ENCODE measurements around the gene PAXIP1.
"Not testable (repeated sequence)": the region's sequence is repeated elsewhere in the genome, so short reads cannot be mapped to it uniquely, and the experiment has no call there.

PAXIP1 gene, protein sequence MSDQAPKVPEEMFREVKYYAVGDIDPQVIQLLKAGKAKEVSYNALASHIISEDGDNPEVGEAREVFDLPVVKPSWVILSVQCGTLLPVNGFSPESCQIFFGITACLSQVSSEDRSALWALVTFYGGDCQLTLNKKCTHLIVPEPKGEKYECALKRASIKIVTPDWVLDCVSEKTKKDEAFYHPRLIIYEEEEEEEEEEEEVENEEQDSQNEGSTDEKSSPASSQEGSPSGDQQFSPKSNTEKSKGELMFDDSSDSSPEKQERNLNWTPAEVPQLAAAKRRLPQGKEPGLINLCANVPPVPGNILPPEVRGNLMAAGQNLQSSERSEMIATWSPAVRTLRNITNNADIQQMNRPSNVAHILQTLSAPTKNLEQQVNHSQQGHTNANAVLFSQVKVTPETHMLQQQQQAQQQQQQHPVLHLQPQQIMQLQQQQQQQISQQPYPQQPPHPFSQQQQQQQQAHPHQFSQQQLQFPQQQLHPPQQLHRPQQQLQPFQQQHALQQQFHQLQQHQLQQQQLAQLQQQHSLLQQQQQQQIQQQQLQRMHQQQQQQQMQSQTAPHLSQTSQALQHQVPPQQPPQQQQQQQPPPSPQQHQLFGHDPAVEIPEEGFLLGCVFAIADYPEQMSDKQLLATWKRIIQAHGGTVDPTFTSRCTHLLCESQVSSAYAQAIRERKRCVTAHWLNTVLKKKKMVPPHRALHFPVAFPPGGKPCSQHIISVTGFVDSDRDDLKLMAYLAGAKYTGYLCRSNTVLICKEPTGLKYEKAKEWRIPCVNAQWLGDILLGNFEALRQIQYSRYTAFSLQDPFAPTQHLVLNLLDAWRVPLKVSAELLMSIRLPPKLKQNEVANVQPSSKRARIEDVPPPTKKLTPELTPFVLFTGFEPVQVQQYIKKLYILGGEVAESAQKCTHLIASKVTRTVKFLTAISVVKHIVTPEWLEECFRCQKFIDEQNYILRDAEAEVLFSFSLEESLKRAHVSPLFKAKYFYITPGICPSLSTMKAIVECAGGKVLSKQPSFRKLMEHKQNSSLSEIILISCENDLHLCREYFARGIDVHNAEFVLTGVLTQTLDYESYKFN

DNA sequence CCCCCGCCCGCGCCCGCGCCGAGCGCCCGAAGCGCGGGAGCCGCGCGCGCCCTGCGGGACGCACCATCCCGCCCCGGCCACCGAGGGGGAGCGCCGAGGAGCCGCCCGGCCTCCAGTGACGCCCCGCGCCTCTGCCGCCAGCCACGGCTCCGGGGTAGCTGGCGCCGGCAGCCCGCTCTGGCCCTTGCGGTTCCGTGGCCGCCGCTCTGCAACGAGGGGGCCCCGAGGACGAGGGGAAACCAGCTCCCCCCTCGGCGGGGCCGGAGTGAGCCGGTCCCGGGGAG lies at the start of gene PAXIP1:
PAXIP1 (minus strand) TSS at position 33 of the 284 bp plus-strand sequence. CDS start 195 bp downstream, outside the sequence.
- no peaks in the 10 kb centered on the region for H3K9me3 Mint-ChIP-seq
- peak within 1 kb of the TSS; percentile 93 for H3K27ac Mint-ChIP-seq
- H3K27me3 Mint-ChIP-seq, result no peaks in the 10 kb centered on the region
- H3K4me3 Mint-ChIP-seq, result peak within 1 kb of the TSS; percentile 93
- peaks cover 13% of the 10 kb centered on the region for H3K4me1 Mint-ChIP-seq
- CTCF ChIA-PET, result interaction anchor here (2.1 kb wide), 1 partner anchor 75 kb away, joined by 6 read pairs; no protein-coding TSS in a partner anchor
- DNase-seq, result no peak
- H3K36me3 Mint-ChIP-seq, result peaks cover 7% of the 10 kb centered on the region

DNA sequence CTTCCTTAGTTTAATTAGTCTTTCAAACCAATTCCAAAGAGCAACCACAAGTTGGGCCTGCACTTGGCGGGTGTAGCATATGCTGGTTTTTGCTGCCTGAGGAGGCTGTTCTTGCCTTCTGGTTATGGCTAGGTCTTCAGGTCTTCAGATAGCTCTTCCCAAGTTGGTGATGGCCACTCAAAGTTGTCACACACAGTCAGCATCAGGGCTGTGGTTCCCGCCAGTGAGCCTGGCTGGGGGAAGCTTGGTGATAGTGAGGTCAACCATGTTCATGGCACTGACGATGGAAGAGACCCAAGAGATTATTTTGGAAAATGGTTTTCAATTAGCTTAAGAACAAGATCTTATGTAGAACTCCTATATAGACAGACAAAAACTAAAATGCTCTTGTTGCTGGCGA lies 48.4 kb upstream of the PAXIP1 start:
- H3K4me1 Mint-ChIP-seq, result no peaks in the 10 kb centered on the region
- no peaks in the 10 kb centered on the region for H3K27me3 Mint-ChIP-seq
- no peaks in the 10 kb centered on the region for H3K36me3 Mint-ChIP-seq
- no peak overlapping the region for H3K4me3 Mint-ChIP-seq
- DNase-seq, result no peak
- H3K9me3 Mint-ChIP-seq, result no peaks in the 10 kb centered on the region
- CTCF ChIA-PET, result interaction anchor here (0.6 kb wide), 1 partner anchor 294 kb away, joined by 3 read pairs; no protein-coding TSS in a partner anchor
- no peak overlapping the region for H3K27ac Mint-ChIP-seq

DNA sequence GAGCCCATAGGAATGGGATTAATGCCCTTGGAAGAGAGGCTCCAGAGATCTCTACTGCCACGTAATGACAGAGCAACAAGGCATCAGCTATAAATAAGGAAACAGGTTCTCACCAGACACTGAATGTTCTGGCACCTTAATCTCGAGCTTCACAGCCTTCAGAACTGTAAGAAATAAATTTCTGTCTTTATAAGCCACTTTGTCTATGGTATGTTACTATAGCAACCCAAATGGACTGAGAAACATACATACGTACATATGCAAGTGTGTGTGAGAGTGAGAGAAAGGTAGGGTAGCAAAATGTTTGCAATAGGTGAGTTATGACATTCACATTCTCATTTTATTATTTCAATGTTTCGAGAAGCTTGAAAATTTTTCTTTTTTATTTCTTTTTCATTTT lies 45.1 kb upstream of the PAXIP1 start:
- DNase-seq, result no peak
- H3K27me3 Mint-ChIP-seq, result no peaks in the 10 kb centered on the region
- no peak overlapping the region for H3K4me3 Mint-ChIP-seq
- CTCF ChIA-PET, result no interaction called here
- no peaks in the 10 kb centered on the region for H3K9me3 Mint-ChIP-seq
- H3K4me1 Mint-ChIP-seq, result no peaks in the 10 kb centered on the region
- H3K36me3 Mint-ChIP-seq, result no peaks in the 10 kb centered on the region
- H3K27ac Mint-ChIP-seq, result no peak overlapping the region

GRCh38 chr7:155043756-155044155 lies 40.8 kb upstream of the PAXIP1 start:
- Mint-ChIP-seq H3K4me1 (no peaks in the 10 kb centered on the region), H3K36me3 (no peaks in the 10 kb centered on the region), H3K9me3 (no peaks in the 10 kb centered on the region), H3K27me3 (peaks cover 9% of the 10 kb centered on the region), H3K27ac (peak overlapping the region; percentile 28), H3K4me3 (no peak overlapping the region)
- CTCF ChIA-PET, result no interaction called here
- DNase-seq, result no peak

- no peak overlapping the region for H3K27ac Mint-ChIP-seq
- H3K36me3 Mint-ChIP-seq, result no peaks in the 10 kb centered on the region
- no peaks in the 10 kb centered on the region for H3K4me1 Mint-ChIP-seq
- H3K4me3 Mint-ChIP-seq, result no peak overlapping the region
- peaks cover 11% of the 10 kb centered on the region for H3K27me3 Mint-ChIP-seq
- no peak for DNase-seq
- CTCF ChIA-PET, result interaction anchor here (0.7 kb wide), 1 partner anchor 249 kb away, joined by 3 read pairs; no protein-coding TSS in a partner anchor
- H3K9me3 Mint-ChIP-seq, result no peaks in the 10 kb centered on the region
Observed at GRCh38 chr7:155038335-155038734, 35.4 kb upstream of the PAXIP1 start.

DNA sequence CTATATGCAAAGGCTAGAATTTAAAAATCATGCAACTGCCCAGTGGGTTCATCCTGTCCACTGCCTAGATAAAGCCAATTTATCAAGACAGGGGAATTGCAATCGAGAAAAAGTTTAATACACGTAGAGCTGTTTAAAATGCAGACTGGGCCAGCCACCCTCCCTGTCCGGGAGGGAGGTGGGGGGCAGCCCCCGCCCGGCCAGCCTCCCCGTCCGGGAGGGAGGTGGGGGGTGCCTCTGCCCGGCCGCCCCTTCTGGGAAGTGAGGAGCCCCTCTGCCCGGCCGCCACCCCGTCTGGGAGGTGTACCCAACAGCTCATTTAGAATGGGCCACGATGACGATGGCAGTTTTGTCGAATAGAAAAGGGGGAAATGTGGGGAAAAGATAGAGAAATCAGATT lies 31.6 kb upstream of the PAXIP1 start:
- H3K4me3 Mint-ChIP-seq, H3K4me1 Mint-ChIP-seq, H3K36me3 Mint-ChIP-seq, DNase-seq, H3K9me3 Mint-ChIP-seq, H3K27ac Mint-ChIP-seq, H3K27me3 Mint-ChIP-seq, CTCF ChIA-PET: not testable (repeated sequence)

DNA sequence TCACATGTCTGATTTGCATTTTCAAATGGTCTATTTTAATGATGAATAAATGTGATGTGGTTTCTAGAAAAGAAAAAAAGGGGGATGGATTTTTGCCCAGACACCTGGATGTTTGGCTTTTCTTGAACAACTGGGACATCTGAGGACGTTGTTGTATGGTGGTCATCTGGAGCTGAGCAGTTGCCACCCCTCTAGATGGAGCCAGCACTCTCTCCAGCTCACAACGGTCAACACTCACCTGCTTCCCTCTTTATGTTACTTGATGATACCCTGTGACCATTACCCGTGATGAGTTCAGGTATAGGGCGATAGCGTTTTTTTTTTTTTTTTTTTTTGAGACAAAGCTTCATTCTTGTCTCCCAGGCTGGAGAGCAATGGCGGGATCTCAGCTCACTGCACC lies 30.1 kb upstream of the PAXIP1 start:
- peaks cover 1% of the 10 kb centered on the region for H3K4me1 Mint-ChIP-seq
- CTCF ChIA-PET, result no interaction called here
- no peak for DNase-seq

GRCh38 chr7:155027879-155028278 lies 25.0 kb upstream of the PAXIP1 start:
- Mint-ChIP-seq H3K27ac (no peak overlapping the region), H3K36me3 (no peaks in the 10 kb centered on the region), H3K27me3 (peaks cover 5% of the 10 kb centered on the region), H3K9me3 (peaks cover 2% of the 10 kb centered on the region), H3K4me1 (peaks cover 8% of the 10 kb centered on the region), H3K4me3 (no peak overlapping the region)
- no peak for DNase-seq
- CTCF ChIA-PET, result interaction anchor here (1.0 kb wide), 1 partner anchor 100 kb away, joined by 4 read pairs; no protein-coding TSS in a partner anchor

More for the DNA sequence above, 30.1 kb upstream of the PAXIP1 start:
- Mint-ChIP-seq H3K27ac (no peak overlapping the region), H3K9me3 (no peaks in the 10 kb centered on the region), H3K27me3 (peaks cover 3% of the 10 kb centered on the region), H3K4me3 (no peak overlapping the region), H3K36me3 (no peaks in the 10 kb centered on the region)

- Mint-ChIP-seq H3K9me3 (no peaks in the 10 kb centered on the region), H3K27ac (no peak overlapping the region), H3K4me1 (no peaks in the 10 kb centered on the region), H3K4me3 (no peak overlapping the region), H3K27me3 (peaks cover 5% of the 10 kb centered on the region), H3K36me3 (no peaks in the 10 kb centered on the region)
- CTCF ChIA-PET, result interaction anchor here (0.9 to 1.9 kb wide), 2 partner anchors 11 to 13 kb away, joined by 3 to 6 read pairs; no protein-coding TSS in a partner anchor
- no peak for DNase-seq
Observed at GRCh38 chr7:155021699-155022145, 18.8 kb upstream of the PAXIP1 start.

- no peak overlapping the region for H3K27ac Mint-ChIP-seq
- H3K4me3 Mint-ChIP-seq, result no peak overlapping the region
- peaks cover 5% of the 10 kb centered on the region for H3K27me3 Mint-ChIP-seq
- DNase-seq, result no peak
- no peaks in the 10 kb centered on the region for H3K9me3 Mint-ChIP-seq
- H3K4me1 Mint-ChIP-seq, result no peaks in the 10 kb centered on the region
- H3K36me3 Mint-ChIP-seq, result no peaks in the 10 kb centered on the region
- CTCF ChIA-PET, result interaction anchor here (0.9 to 1.9 kb wide), 2 partner anchors 10 to 12 kb away, joined by 3 to 6 read pairs; no protein-coding TSS in a partner anchor
Observed at GRCh38 chr7:155020996-155021395, 18.1 kb upstream of the PAXIP1 start.

- Mint-ChIP-seq H3K27me3 (peaks cover 3% of the 10 kb centered on the region), H3K36me3 (no peaks in the 10 kb centered on the region), H3K27ac (no peak overlapping the region), H3K4me1 (no peaks in the 10 kb centered on the region), H3K4me3 (no peak overlapping the region), H3K9me3 (no peaks in the 10 kb centered on the region)
- no peak for DNase-seq
- CTCF ChIA-PET, result no interaction called here
Observed at GRCh38 chr7:155017834-155018233, 14.9 kb upstream of the PAXIP1 start.

GRCh38 chr7:155011086-155011485 lies 8.2 kb upstream of the PAXIP1 start:
- no peak for DNase-seq
- CTCF ChIA-PET, result interaction anchor here (1.1 to 5.5 kb wide), 5 partner anchors 10 to 83 kb away, joined by 3 to 27 read pairs (median 4); no protein-coding TSS in a partner anchor
- no peak overlapping the region for H3K4me3 Mint-ChIP-seq
- no peak overlapping the region for H3K27ac Mint-ChIP-seq
- no peaks in the 10 kb centered on the region for H3K9me3 Mint-ChIP-seq
- peaks cover 3% of the 10 kb centered on the region for H3K4me1 Mint-ChIP-seq
- no peaks in the 10 kb centered on the region for H3K36me3 Mint-ChIP-seq
- peaks cover 7% of the 10 kb centered on the region for H3K27me3 Mint-ChIP-seq

DNA sequence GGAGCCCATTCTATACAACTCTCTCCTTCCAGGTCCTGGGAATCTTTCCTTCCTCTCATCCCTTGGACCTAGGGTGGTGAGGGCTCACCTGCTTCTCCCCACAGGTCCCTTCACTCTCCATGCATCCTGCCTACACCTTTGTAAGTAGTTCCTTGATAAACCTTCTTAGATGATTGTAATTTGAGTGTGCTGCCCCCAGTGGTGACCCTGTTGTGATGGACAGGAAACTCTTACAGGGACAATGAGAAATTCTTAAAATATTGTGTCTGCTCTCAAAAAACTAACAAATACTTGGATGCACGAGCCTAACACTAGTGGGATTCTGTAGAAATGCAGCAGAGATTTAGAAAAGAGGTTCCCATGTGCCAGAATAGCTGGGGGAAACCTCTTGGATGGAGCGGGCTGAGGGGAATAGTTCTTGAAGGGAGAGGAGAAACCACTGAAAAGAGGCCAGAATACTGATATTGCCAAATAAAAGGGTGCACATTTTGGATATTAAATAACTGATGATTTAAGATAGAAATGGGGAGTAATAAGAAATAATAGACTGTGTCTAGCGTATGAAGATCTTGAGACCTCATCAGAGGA lies 6.7 kb upstream of the PAXIP1 start:
- CTCF ChIA-PET, result interaction anchor here (0.8 to 5.5 kb wide), 11 partner anchors 8 to 512 kb away, joined by 3 to 27 read pairs (median 4); no protein-coding TSS in a partner anchor
- Mint-ChIP-seq H3K27me3 (peaks cover 4% of the 10 kb centered on the region), H3K4me1 (peaks cover 6% of the 10 kb centered on the region), H3K36me3 (peaks cover 4% of the 10 kb centered on the region), H3K27ac (no peak overlapping the region), H3K9me3 (no peaks in the 10 kb centered on the region), H3K4me3 (no peak overlapping the region)
- peak; percentile 57 for DNase-seq
